IPS DF 4.7 (cell line): Measurements from ENCODE around the gene USH2A.

Source experiments
- DNase-seq: peaks from one replicate; pipeline ENCODE4 v3.0.0-alpha.2; 2013; ENCODE audit warnings: low spot score; ENCODE audit errors: extremely low read depth

USH2A gene

GRCh38 chr1:215605011-215605621 is 818.1 kb downstream of the USH2A start:
- no peak for DNase-seq

- DNase-seq, result no peak
Measured at GRCh38 chr1:215603319-215603718, 819.9 kb downstream of the USH2A start.

GRCh38 chr1:215601276-215601675 is 822.0 kb downstream of the USH2A start:
- no peak for DNase-seq

- no peak for DNase-seq
Measured at GRCh38 chr1:215600867-215601266, 822.4 kb downstream of the USH2A start.

DNA sequence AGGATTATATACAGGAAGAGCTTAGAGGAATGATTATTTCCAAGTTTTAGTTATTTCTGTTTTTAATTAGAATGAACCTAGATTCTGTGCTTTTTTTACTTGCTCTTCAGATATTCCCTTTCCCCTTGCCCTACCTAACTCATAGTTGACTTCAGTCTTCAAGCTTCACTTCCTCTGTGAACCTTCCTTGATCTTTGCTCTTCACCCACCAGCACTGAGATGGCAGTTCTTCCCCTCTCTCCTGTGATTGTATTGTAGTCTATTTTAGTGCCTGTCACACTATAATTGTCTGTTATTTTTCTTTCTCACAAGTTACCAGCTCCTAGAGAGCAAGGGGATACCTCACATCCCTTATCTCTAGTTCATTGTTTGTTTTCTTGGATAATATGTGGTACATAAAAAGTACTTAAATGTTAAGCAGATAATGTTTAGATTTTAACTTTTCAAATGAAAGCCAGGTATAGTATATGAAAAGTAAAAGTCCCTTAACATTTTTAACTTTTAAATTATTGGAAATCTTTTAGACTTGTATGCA is 822.9 kb downstream of the USH2A start:
- DNase-seq, result no peak

DNA sequence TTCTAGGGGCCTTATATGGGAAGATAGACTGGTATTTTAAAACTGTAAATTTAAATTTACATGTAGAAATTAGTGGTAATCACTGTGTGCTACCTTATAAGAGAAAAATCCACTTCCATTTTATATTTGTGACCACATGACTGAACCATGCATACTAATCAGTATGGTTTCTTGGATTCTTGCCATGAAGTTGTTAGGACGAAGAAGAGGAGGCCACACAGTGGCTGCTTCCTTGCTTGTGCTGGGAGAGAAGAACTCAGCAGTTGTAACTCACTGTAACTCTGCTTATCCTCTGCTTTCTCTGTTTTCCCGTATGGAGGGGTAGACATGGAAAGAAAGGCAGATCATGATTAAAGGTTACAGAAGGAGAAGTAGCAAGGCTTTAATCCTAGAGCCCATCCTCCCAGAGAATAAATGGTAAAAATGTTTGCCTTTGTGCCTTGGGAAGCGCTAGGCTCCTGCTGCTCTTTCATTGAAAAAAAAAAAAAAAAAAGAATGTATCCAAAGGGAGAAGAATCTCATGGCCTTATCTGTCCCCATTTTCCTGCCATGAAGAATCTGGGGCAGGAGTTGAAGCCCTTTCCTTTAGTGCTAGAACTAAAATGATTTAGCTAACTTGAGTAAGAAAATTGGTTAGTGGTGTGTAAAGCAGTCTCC is 823.7 kb downstream of the USH2A start:
- DNase-seq, result no peak

DNA sequence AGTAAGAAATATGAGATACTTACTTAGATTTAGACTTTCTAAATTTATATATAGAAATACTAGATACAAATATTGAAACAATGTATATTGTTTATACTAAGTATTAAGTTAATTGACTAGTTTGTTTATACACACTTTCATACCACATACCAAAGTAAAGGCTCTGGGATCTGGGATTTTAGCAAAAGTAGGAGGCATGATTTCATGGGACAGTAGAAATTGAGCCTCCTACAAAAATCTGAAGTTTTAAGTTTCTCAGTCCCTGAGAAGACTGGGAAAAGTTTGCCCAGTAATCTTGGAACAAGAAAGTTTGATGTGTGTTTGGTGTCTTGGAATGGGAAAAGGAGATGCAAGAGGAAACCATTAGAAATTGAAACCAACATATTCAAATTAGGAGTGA is 825.3 kb downstream of the USH2A start:
- DNase-seq, result no peak

DNA sequence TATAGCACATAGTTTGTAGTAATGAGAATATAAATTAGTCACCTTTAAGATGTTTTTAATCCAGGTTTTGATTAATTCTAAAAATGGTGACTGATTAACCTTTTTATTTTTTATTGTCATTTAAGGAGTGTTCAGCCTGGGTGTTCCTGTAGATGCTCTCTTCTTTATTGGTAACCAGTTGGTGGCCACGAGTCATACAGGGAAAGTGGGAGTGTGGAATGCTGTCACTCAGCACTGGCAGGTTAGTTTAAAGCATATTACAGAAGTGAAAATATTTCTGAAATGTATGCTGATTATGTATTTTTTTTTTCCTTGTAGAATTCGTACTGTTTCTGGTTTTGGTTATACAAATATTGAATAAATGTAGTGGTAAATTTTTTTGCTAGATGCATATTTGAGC is 828.0 kb downstream of the USH2A start:
- DNase-seq, result no peak

GRCh38 chr1:215594640-215595039 is 828.6 kb downstream of the USH2A start:
- DNase-seq, result no peak

DNA sequence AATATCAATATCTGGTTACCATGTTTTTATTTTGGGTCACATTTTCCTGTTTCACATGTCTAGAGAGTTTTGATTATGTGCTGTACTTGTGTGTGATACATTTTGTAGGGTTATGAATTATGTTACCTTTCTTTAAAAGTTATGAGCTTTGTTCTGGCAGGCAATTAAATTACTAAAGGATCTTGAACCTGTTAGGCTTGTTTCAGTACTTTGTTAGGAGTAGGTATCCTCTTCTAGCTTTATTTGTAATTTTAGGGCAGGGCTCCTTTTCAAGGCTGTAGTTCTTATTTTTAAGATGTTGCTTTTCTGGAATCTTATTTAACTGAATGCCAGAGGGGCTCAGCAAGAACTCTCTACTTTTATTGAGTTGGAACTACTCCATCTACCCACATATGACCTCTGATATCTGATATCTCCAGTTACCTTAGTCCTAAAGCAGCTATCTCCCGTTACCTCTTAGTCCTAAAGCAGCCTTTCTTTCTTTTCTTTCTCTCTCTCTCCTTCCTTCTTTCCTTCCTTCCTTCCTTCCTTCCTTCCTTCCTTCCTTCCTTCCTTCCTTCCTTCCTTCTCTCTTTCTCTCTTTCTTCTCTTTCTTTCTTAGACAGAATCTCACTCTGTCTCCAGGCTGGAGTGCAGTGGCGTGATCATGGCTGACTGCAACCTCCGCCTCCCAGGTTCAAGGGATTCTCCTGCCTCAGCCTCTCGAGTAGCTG is 832.3 kb downstream of the USH2A start:
- no peak for DNase-seq

GRCh38 chr1:215589650-215590435 is 833.4 kb downstream of the USH2A start:
- DNase-seq, result no peak

DNA sequence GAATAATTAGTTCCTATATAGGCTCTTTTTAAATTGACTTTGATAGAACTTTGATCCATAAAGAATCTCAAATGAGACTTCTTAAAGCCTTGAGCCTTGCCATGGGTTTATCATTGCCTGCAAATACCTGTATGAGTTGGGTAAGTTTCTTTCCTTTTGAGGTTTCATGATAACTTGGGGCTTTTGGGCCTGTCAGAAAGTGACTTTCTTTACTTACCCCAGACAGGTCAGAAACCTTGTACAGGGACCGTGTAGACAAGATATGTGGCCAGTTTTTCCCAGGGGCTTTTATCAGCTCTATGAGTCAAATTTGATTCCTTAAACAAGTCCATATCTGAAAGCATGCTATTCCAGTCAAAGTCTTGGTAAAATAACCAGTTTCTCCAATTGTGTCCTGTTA is 838.9 kb downstream of the USH2A start:
- DNase-seq, result no peak

DNA sequence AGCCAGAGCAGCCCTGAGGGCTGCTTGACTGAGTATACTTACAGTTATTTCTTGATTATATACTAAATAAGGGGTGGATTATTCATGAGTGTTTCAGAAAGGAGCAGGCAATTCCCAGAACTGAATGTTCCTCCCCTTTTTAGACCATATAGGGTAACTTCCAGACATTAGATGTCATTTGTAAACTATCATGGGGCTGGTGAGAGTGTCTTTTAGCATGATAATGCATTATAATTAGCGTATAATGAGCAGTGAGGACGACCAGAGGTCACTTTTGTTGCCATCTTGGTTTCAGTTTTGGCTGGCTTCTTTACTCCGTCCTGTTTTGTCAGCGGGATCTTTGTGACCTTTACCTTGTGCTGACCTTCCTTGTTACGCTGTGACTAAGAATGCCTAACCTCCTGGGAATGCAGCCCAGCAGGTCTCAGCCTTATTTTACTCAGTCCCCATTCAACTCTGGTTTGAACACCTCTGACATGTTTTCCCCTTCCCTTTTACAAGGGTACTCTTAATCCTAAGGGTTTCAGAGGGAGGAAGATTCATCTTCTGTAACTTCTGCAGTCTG is 840.0 kb downstream of the USH2A start:
- DNase-seq, result no peak

- no peak for DNase-seq
Measured at GRCh38 chr1:215581896-215582295, 841.4 kb downstream of the USH2A start.
